GM19438 (cell line): ENCODE results near the gene SIRPD.
"Not testable (repeated sequence)": the region's sequence is repeated elsewhere in the genome, so short reads cannot be mapped to it uniquely, and the experiment has no call there.

Source experiments
- ATAC-seq: cut with Tn5 transposase; IDR thresholded peaks from one replicate; pipeline ENCODE4 v1.9.1; 2021; ENCODE audit warnings: low read depth; ENCODE audit not compliant: unreplicated experiment

Gene SIRPD

GRCh38 chr20:1499528-1500420 is 57.7 kb downstream of the SIRPD start:
- no peak for ATAC-seq

GRCh38 chr20:1497371-1497770 is 60.1 kb downstream of the SIRPD start:
- ATAC-seq = not testable (repeated sequence)

- no peak for ATAC-seq
Observed at GRCh38 chr20:1496930-1497329, 60.6 kb downstream of the SIRPD start.

- no peak for ATAC-seq
Observed at GRCh38 chr20:1494436-1494835, 63.1 kb downstream of the SIRPD start.

GRCh38 chr20:1493536-1493935 is 64.0 kb downstream of the SIRPD start:
- ATAC-seq = no peak

- ATAC-seq = no peak
Observed at GRCh38 chr20:1491860-1492642, 65.5 kb downstream of the SIRPD start.

- ATAC-seq = no peak
Observed at GRCh38 chr20:1491281-1491840, 66.1 kb downstream of the SIRPD start, which contains the start of gene SIRPB2. Gene SIRPB2 (minus strand): TSS chr20:1491420. CDS start chr20:1491359, 61 bp downstream.

- no peak for ATAC-seq
Observed at GRCh38 chr20:1490643-1491195, 66.8 kb downstream of the SIRPD start.

GRCh38 chr20:1489764-1490436 is 67.6 kb downstream of the SIRPD start:
- ATAC-seq = no peak

- no peak for ATAC-seq
Observed at GRCh38 chr20:1489325-1489724, 68.2 kb downstream of the SIRPD start.

- ATAC-seq = no peak
Observed at GRCh38 chr20:1486566-1486965, 70.9 kb downstream of the SIRPD start.

GRCh38 chr20:1484438-1485116 is 72.9 kb downstream of the SIRPD start:
- no peak for ATAC-seq
